DOHH2 (cell line): ENCODE data around the gene ARID4A.

ENCODE experiments used
- EZH2phosphoT487 ChIP-seq: fragments of 200-600 bp; sonication (generic); IDR thresholded peaks from 2 replicates; pipeline ENCODE4 v1.6.1; 2017; ENCODE audit warnings: borderline replicate concordance, mild to moderate bottlenecking, antibody characterized with exemption, low read length, moderate library complexity, mixed read lengths
- TF ChIP-seq, protein P1 (sequence below): fragments of 200-600 bp; sonication (generic); IDR thresholded peaks from one replicate; pipeline ENCODE4 v1.5.1; 2014; ENCODE audit warnings: antibody characterized with exemption, mild to moderate bottlenecking, low read depth, low read length; ENCODE audit not compliant: poor library complexity, severe bottlenecking

DNA sequence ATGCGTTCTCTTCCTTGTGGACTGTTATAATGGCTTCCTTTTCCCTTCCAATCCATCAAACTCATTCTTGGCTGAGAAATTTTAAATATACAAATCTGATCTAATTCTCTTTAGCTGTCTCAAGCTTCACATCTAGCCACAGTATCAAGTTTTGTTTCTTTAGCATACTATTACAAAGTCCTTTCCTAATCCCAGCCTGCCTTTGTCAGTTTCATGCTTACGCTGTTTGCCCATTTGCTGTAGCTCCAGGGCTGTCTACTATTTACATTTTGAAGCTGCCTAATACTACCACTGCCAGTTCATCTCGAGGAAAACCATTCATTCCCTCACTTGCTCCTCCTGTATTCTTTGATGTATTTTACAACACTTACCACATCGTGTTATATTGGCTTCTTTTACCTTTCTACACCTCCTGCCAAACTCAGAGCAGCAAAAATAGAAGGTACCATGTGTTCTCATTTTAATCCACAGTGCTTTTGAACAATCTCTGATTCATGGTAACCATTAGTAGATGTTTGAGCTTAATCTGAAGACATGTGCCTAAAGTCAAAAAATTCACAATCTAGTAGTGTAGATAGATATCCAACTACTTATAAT lies 42.9 kb downstream of the ARID4A start:
- TF ChIP-seq, protein P1, sequence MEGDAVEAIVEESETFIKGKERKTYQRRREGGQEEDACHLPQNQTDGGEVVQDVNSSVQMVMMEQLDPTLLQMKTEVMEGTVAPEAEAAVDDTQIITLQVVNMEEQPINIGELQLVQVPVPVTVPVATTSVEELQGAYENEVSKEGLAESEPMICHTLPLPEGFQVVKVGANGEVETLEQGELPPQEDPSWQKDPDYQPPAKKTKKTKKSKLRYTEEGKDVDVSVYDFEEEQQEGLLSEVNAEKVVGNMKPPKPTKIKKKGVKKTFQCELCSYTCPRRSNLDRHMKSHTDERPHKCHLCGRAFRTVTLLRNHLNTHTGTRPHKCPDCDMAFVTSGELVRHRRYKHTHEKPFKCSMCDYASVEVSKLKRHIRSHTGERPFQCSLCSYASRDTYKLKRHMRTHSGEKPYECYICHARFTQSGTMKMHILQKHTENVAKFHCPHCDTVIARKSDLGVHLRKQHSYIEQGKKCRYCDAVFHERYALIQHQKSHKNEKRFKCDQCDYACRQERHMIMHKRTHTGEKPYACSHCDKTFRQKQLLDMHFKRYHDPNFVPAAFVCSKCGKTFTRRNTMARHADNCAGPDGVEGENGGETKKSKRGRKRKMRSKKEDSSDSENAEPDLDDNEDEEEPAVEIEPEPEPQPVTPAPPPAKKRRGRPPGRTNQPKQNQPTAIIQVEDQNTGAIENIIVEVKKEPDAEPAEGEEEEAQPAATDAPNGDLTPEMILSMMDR = no peak
- TF ChIP-seq EZH2phosphoT487 = no peak
